GM18507 (cell line): ENCODE data around the gene UTP4.
A peak's percentile ranks its signal among the peaks of the same experiment; 100 is the strongest.

Experiments
- DNase-seq: peaks from one replicate; pipeline ENCODE4 v3.0.0; 2011; ENCODE audit warnings: low read depth; ENCODE audit not compliant: insufficient read length; ENCODE audit errors: extremely low spot score
- FAIRE-seq: peaks from 2 replicates; lab custom pipeline; 2011; peaks lifted over from hg19 to GRCh38; lab: Jason Lieb, UNC

UTP4 gene

DNA sequence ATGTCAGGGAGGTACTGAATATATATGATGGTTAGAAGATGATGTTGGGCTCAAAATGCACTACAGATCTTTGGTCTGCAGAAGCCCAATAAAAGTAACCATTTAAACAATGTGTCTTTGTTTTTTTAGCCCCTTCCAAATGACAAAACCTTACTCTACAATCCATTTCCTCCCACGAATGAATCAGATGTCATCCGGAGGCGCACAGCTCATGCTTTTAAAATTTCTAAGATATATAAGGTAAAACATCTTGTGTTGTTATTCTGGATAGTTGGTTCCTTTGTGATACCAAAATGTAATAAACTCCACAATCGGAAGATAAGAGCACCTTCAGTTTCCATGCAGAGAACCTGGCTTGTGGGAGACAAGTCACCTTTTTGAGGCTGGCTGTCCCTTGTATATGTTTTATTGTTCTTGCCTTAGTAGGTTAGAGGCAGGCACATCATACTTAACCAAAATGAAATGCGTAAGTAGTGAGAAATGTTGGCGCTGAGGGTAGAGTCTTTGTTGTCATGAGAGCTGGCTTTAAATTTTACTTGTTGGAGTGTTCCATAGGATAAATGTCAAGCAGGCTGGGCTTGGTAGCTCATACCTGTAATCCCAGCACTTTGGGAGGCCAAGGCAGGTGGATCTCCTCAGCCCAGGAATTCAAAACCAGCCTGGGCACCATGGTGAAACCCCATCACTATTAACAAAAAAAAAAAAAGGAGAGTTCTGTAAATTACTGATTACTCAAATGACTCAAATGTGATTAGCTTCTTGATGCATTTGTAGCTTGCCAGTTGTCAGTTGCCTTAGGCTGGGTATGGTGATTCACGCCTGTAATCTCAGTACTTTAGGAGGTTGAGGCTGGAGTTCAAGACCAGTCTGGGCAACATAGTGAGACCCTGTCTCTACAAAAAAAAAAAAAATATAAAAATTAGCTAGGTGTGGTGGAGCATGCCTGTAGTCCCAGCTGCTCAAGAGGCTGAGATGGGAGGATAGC is 34.8 kb downstream of the UTP4 start:
- DNase-seq: no peak
- no peak for FAIRE-seq

DNA sequence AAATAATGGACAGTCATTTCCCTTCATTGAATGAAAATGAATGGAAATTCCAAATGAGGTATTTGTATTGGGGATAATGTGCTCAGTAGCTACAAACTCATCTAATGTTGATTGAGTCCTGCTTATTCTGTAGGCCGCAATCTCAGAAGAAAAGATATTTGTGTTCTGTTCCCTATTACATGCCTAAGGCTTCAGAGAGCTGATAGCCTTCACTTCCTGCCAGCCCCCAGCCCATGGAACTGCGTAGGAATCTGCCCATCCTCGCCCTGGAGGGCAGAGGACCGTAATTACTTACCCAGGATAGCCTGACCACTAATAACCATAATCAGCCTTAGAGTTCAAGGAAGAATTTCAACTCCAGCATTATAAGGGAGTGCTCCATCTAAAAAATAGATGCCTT is 36.6 kb downstream of the UTP4 start:
- FAIRE-seq: no peak
- DNase-seq: no peak

DNA sequence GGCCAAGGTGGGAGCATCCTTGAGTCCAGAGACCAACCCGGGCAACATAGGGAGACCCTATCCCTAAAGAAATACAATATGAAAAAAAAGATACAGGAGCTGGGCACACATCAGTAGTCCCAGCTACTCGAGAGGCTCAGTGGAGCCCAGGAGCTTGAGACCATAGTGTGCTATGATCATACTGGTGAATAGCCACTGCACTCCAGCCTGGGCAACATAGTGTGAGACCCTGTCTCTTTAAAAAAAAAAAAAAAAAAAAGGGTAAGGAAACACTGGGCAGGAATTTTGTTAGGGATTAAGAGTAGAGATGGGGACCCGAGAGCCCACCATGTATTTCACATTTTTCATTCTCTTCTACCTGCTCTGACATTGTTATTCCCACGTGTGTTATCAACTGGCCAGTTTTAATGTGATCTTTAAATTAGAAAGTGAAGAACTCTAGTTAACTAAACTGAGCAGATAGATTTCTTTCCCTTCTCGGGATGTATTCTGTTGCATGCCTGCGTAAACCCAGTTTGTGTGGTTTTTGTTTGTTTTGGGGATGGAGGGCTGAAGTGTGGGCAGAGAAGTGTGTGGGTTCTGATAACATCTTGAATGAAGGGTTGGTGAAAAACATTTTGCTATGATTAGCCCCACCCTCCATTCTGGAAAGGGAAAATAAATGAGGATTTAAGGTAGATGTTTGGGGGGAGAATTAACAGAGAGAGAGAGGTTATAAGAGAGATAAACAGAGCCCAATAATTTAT is 37.3 kb downstream of the UTP4 start:
- DNase-seq: no peak
- no peak for FAIRE-seq

DNA sequence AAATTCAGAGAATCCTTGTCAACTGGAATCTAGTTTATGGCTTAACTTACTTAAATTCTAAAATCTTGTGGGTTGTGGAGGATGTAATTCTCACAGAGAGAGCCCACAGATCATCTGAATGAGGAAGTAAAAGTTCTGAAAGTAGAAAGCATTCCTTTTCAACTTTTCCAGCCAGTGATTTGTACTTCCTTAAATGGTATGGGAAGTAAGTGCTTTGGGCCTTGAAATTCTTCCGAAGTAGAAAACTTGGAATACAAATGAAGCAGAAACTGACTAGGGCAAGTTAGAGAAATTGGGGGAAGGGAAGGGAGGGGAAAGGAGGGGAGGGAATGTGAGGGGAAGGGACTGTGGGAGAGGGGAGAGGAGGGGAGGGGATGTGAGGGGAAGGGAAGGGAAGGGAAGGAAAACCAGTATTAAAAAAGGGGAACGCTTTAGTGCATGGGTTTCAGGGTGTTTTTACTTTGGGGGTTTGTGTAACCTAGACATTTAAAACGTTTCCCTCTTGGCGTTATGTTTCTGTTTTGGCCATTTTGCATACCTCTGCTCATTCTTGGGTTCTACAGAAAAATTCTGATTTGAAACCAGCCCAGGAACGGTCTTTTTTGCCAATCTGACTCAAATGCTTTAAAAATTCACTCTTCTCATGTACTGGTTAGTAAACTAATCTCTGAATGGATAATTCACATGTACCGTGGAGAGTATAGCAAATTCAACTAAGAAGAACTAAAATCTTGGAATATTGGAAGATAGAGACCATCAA is 39.1 kb downstream of the UTP4 start:
- FAIRE-seq (no peak), DNase-seq (no peak)

DNA sequence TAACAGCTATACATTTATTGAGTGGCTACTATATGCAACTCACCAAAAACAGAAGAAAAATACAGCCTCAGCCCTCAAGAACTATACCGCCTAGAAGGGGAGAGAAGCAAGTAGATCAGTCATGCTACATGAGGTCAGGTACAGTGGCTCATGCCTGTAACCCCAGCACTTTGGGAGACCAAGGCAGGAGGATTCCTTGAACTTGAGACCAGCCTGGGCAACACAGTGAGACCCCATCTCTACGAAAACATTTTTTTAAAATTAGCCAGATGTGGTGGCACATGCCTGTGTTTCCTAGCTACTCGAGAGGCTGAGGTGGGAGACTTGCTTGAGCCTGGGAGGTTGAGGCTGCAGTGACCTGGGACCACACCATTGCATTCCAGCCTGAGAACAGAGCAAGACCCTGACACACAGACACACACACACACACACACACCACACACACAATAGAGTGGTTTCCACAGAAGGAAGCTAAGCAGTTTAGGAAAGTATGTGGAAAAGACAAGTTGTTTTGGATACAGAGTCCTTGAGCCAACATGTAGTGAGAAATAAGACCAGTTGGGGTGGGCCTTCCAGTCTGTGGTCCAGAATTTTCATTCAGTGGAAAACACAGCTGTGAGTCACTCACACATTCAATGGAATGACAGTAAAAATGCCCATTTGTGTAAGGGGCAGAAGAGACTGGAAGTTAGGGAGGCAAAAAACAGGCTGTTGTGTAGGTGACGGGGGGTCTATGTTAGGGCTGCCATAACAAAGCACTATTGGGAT is 43.8 kb downstream of the UTP4 start:
- DNase-seq (no peak), FAIRE-seq (no peak)

DNA sequence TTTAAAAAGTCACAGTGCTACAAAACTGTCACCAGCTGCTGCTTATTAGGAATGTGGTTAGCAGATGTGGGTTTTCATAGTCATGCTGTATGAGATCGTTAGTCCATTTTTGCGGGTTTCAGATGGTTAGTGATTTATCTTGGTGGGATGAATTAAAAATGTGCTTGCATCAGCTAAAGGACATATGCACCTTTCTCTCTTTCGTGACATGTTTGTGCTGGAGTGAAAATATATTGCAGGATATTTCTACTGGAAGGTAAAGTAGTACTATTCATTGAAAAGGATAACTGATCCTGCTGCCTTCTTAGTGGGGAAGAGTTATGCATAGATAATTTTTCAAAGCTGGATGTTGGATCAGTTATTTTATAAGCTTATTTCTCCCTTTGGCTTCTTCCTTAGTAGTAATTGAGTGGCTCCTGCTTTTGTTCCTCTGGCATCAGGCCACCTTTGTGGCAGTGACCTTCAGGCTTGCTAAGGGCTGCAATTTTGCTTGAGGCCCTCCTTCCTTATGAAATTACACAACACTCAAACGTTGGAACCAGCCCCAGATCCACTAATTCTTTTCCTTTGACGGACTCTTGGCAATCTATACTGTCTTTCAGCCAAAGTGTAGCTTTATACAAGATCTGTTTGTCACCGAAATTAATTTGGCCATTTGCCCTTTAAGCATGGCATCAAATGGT is 47.0 kb downstream of the UTP4 start:
- DNase-seq (no peak), FAIRE-seq (no peak)

DNA sequence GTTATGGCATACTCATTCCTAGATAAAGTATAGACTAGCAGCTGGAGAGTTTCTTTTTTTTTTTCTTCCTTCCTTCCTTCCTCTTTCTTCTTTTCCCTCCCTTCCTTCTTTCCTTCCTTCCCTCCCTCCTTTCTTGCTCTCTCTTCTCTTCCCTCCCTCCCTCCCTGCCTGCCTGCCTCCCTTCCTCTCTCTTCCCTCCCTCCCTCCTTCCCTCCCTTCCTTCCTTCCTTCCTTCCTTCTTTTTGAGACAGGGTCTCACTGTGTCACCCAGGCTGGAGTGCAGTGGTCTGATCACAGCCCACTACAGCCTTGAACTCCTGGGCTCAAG is 47.5 kb downstream of the UTP4 start:
- DNase-seq (no peak), FAIRE-seq (no peak)

DNA sequence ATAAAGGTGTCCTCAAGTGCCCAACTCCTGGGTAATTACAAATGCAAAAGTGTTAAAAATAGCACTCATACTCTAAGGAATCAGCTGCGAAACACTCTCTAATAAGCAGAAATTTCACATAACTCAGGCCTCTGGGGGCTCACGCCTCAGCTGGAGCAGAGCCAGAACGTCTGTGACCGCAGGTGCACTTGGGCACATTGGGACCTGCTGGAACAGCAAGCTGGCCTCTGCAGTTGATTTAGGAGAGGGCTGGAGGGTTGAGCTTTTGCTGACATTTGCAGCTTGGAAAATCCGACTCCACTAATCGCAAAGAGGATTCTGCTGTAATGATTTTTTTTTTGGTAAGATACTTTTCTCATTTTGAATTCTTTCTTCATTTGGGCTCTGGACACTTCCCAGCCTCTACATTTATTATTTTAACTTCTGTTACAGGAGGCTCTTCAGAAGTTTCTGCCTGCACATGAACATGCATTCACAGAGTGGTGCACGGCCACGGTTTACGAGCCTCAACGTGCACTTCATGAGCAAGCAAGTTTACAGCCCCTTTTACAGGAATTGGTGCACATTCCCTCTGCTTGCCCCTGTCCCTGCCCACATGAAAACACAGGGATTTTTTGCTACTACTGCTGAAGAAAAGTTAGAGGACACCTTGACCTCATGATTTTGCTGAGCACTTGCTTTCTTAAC is 50.4 kb downstream of the UTP4 start:
- DNase-seq (no peak), FAIRE-seq (no peak)

DNA sequence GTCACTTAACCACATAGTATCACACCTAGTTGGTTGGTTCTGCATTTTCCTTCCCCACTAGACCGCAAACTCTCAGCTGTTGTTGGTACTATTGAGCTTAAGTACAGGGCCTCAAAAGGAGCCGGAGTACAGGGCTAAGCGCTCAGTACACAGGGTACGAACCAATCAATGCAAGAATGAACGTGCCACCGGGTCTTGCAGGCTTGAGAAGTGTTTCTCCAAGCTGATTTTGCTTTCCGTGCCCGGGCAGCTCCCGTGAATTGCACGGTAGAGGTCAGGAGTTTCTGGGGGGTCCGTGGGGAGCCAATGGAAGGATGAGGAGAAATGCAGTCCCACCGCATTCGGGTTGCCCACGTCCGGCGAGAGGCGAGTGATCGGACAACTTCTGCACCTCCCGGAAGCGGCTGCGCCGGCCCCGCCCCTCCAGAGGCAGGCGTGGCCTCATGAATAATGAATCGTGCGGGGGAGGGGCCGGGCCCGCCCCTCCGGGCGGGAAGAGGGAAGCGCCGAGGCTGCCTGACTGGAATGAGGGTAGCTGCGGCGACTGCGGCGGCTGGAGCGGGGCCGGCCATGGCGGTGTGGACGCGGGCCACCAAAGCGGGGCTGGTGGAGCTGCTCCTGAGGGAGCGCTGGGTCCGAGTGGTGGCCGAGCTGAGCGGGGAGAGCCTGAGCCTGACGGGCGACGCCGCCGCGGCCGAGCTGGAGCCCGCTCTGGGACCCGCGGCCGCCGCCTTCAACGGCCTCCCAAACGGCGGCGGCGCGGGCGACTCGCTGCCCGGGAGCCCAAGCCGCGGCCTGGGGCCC is 54.4 kb downstream of the UTP4 start, which contains the start of gene SNTB2:
SNTB2 (plus strand) TSS at position 523 of the 804 bp plus-strand sequence; CDS start at position 526, 3 bp downstream.
- peak; percentile 96 for FAIRE-seq
- peak; percentile 85 for DNase-seq

DNA sequence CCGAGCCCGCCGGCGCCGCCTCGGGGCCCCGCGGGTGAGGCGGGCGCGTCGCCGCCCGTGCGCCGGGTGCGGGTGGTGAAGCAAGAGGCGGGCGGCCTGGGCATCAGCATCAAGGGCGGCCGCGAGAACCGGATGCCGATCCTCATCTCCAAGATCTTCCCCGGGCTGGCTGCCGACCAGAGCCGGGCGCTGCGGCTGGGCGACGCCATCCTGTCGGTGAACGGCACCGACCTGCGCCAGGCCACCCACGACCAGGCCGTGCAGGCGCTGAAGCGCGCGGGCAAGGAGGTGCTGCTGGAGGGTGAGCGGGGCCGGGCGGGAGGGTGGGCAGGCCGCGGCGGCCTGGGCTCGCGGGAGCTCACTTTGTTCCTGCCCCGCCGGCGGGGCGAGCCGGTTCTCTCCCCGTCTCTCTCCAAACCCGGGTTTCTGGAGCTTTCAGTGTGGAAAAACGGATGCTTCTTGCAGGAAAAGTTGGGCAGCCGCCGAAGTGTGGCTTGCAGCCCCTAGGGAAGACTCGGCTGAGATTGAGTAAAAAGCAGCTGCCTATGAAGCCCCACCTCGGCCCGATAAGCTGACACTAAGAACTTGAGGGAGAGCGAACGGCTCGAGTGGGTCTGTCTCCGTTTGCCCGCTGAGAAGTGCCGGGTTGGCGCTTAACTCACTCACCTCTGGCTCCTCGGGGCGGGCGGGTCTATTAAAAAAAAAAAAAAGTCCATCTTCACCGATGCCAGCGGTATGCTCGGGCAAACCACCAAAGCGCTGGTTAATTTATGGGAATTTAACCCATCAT is 55.2 kb downstream of the UTP4 start:
- FAIRE-seq: no peak
- DNase-seq: no peak

DNA sequence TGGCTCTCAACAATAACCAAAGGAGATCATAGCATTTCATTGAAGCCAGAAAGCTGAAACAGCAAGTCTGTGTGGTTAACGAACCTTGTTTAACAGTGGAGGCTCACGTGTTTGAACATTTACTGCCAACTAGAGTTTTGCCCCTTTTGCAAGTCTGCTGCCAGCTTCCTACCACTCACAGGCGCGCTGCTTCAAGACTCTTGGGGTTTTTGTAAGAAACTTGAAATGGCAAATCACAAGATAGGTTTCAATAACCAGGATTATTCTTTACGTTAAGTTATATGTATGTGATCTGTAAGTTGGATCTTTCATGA is 55.7 kb downstream of the UTP4 start:
- DNase-seq (no peak), FAIRE-seq (no peak)

DNA sequence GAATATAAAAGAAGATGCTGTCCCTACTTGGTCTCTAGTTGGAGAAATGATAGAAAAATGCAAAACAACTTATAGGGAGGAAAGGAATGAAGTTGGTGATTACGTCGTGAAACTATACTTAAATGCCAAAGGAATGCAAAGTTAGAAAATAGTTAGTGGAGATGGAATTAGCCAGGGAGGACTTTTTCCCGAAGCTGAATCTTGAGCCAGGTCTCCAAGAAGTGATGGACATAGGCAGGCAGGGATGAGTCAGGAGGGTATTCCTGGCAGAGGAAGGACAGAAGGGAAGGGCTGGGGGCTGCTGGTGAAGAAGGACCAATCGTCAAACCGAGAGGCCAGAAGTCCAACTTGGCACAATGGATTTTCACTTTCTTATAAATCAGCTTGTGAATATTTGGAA is 56.3 kb downstream of the UTP4 start:
- FAIRE-seq (no peak), DNase-seq (no peak)

DNA sequence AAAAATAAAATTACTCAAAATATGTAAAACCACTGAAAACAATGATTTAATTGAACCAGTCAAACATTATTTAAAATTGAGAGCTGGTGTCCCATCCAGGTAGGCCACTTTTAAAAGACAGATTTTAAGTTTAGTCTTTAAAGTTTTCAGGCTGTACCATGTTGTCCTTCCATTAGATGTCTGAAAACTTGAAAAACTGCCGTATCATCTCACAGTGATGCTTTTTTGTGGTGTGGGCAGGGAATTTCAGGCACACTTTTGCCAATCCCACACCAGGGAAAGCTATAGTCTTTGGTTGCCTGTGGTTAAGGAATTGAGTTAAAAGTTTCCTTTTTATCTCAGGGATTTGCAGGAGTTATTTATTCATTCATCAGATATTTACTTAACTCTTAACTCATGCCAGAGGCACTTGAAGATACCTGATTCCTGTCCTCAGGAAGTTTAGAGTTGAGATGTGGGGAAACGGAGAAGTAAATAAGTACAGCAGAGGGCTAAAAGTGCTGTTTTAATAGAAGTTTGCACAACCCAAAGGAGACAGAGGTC is 57.7 kb downstream of the UTP4 start:
- DNase-seq (no peak), FAIRE-seq (no peak)

DNA sequence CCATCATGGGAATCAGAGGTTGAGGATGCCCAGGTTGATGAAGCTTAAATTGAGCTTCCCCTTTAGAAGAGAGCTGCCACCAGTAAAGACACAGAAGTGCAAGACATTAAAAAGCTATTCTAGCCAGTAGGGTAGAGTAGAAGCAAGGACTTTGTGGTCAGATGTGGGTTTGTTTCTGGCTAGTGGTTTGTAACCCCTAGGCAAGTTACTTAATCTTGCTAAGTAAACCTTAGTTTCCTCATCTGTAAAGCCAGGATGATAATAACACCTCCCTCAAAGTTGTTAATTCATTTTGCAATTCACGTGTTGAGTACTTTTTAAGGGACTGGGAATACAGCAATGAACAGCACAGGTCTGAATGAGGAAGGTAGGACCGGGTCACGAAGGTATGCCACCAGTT is 58.1 kb downstream of the UTP4 start:
- DNase-seq (no peak), FAIRE-seq (no peak)

DNA sequence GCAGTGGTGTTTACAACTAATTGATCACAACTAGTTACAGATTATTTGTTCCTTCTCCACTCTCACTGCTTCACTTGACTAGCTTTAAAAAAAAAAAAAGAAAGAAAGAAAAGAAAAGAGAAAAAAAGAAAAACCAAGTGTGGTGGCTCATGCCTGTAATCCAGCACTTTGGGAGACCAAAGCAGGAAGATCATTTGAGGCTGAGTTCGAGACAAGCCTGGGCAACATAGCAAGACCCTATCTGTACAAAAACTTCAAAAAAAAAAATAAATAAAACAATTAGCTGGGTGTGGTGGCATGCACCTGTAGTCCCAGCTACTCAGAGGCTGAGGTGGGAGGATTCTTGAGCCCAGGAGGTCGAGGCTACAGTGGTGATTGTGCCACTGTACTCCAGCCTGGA is 58.7 kb downstream of the UTP4 start:
- no peak for DNase-seq
- FAIRE-seq: no peak

DNA sequence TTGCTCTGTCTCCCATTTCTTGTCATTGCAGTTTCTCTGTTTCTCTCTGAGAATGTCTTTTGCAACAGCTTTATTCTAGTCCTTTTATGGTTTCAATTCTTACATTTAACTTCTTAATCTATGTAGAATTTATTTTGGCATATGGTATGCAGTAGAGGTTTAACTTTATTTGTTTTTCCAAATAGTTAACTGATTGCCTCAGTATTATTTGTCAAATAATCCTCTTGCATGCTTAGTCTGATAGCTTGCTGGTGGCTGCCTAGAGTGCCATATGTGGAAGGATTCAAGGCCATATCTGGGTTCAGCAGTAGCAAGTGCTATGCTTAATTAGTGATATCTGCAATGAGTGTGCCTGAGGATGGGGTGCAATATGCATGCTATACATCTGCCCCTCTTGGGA is 61.4 kb downstream of the UTP4 start:
- FAIRE-seq (no peak), DNase-seq (no peak)

DNA sequence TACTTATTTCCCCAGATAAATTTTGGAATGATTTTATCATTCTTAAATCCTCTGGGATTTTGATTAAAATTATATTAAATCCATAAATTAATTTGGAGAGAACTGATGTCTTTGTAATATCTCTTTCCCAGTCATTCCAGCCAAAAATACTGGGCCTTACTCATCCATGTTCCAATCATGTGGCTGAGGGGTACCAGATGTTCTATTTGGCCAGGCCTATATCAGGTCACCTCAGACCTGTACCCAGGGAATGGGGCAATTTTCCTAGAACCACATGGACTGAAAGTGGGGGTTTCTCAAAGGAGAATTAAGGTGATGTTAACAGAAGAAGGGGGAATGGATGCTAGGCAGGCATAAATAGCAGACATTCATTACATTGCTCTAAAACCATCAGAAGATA is 62.0 kb downstream of the UTP4 start:
- FAIRE-seq: no peak

More for the DNA sequence above, 62.0 kb downstream of the UTP4 start:
- no peak for DNase-seq
